HepG2 (cell line): ENCODE results near the gene SGMS1. TPM values are rescaled to one million over a fixed set of nuclear protein-coding genes. Genes with fewer than 3 reads are reported as not detected.

Source experiments
- CCAR2 ChIP-seq: fragments of 200-400 bp; formaldehyde crosslinking; optimal IDR thresholded peaks from 2 replicates; pipeline ENCODE3; 2018; ENCODE audit warnings: low read depth, mild to moderate bottlenecking, low read length, moderate library complexity
- CEBPG ChIP-seq: IDR thresholded peaks from 2 replicates; pipeline ENCODE4 v1.6.1; 2016
- DNMT3B ChIP-seq: conservative IDR thresholded peaks from 2 replicates; pipeline ENCODE4 v1.6.1; 2016; ENCODE audit warnings: missing biosample characterization, control low read depth
- ELF3 ChIP-seq: IDR thresholded peaks from 2 replicates; pipeline ENCODE4 v1.6.1; 2016; ENCODE audit warnings: missing genetic modification reagents, missing compliant biosample characterization
- EP300 ChIP-seq, 3 experiments: sonication (generic) in 1 of 3; formaldehyde crosslinking in 1 of 3; IDR thresholded peaks; 2 replicates each; pipeline versions ENCODE4 v1.5.1 to v1.6.1; 2011 to 2020; ENCODE audit warnings: low read depth in 2 of 3, low read length in 2 of 3, borderline replicate concordance in 1 of 3, improper control_type of control experiment in 1 of 3, mild to moderate bottlenecking in 1 of 3, missing genetic modification reagents in 1 of 3, moderate library complexity in 1 of 3
- NFRKB ChIP-seq: fragments of 450-650 bp; IDR thresholded peaks from 2 replicates; pipeline ENCODE4 v1.6.1; 2017
- NR2C2 ChIP-seq: sonication (generic); formaldehyde crosslinking; IDR thresholded peaks from 2 replicates; pipeline ENCODE4 v1.4.0; 2020; ENCODE audit warnings: missing genetic modification reagents, mild to moderate bottlenecking, moderate library complexity, borderline replicate concordance
- PCBP1 ChIP-seq: fragments of 200-400 bp; formaldehyde crosslinking; IDR thresholded peaks from 2 replicates; pipeline ENCODE4 v1.6.1; 2017; ENCODE audit warnings: mild to moderate bottlenecking, low read depth, low read length, borderline replicate concordance
- POLR2G ChIP-seq: fragments of 200-400 bp; formaldehyde crosslinking; IDR thresholded peaks from 2 replicates; pipeline ENCODE4 v1.6.1; 2018; ENCODE audit warnings: mild to moderate bottlenecking, low read depth, low read length, moderate library complexity
- RARA ChIP-seq: IDR thresholded peaks from 2 replicates; pipeline ENCODE4 v1.6.1; 2016; ENCODE audit warnings: missing genetic modification reagents, missing compliant biosample characterization
- REPIN1 ChIP-seq: sonication (generic); formaldehyde crosslinking; IDR thresholded peaks from 2 replicates; pipeline ENCODE4 v1.8.0; 2022; ENCODE audit warnings: missing genetic modification reagents, low read depth, mild to moderate bottlenecking, borderline replicate concordance
- RFX3 ChIP-seq: IDR thresholded peaks from 2 replicates; pipeline ENCODE4 v1.6.1; 2016; ENCODE audit warnings: missing biosample characterization, missing genetic modification reagents
- SAP130 ChIP-seq: IDR thresholded peaks from 2 replicates; pipeline ENCODE4 v1.6.1; 2016; ENCODE audit warnings: low read depth
- XRCC5 ChIP-seq: fragments of 200-400 bp; formaldehyde crosslinking; optimal IDR thresholded peaks from 2 replicates; pipeline ENCODE3; 2017; ENCODE audit warnings: mild to moderate bottlenecking, low read length
- ZNF7 ChIP-seq: IDR thresholded peaks from 2 replicates; pipeline ENCODE4 v1.6.1; 2016; ENCODE audit warnings: missing biosample characterization, missing genetic modification reagents
- ZNF713 ChIP-seq: sonication (generic); formaldehyde crosslinking; IDR thresholded peaks from 2 replicates; pipeline ENCODE4 v1.4.0; 2020; ENCODE audit warnings: mild to moderate bottlenecking, missing genetic modification reagents
- ZNF782 ChIP-seq: sonication (generic); formaldehyde crosslinking; IDR thresholded peaks from 2 replicates; pipeline ENCODE4 v1.4.0; 2020; ENCODE audit warnings: missing genetic modification reagents, mild to moderate bottlenecking, borderline replicate concordance
- ZNF839 ChIP-seq: sonication (generic); formaldehyde crosslinking; IDR thresholded peaks from 2 replicates; pipeline ENCODE4 v1.4.0; 2020; ENCODE audit warnings: missing genetic modification reagents, mild to moderate bottlenecking, borderline replicate concordance
- polyA plus RNA-seq, 8 experiments: library from polyadenylated mRNA; depleted of rRNA in 3 of 8; stranded (reverse) in 7 of 8; unstranded in 1 of 8; fragments of >200 nt; fragmentation: Illumina TruSeq in 4 of 8; extraction: Trizol in 4 of 8; gene quantifications; 2 replicates each; pipeline versions ENCODE4 v1.2.1 to v1.2.3, GENCODE V29; 2011 to 2016; ENCODE audit warnings: low read depth in 4 of 8, missing spikeins in 1 of 8, mixed read lengths in 1 of 8; ENCODE audit not compliant: insufficient read depth in 1 of 8
- total RNA-seq, 5 experiments: library from RNA; depleted of rRNA; stranded (reverse); fragments of >200 nt; fragmentation: Illumina TruSeq; extraction: Trizol; gene quantifications; 2 replicates each; pipeline ENCODE4 v1.2.3, GENCODE V29; 2016; ENCODE audit warnings: low read depth in 1 of 5
- TF ChIP-seq, protein P1 (sequence below): sonication (generic); formaldehyde crosslinking; IDR thresholded peaks from 2 replicates; pipeline ENCODE4 v1.5.1; 2020; ENCODE audit warnings: missing genetic modification reagents, mild to moderate bottlenecking, borderline replicate concordance
- TF ChIP-seq, protein P2 (sequence below): sonication (generic); formaldehyde crosslinking; IDR thresholded peaks from 2 replicates; pipeline ENCODE4 v1.9.0; 2022; ENCODE audit warnings: missing genetic modification reagents, mild to moderate bottlenecking, borderline replicate concordance
- TF ChIP-seq, protein P3 (sequence below): sonication (generic); formaldehyde crosslinking; IDR thresholded peaks from 2 replicates; pipeline ENCODE4 v1.4.0; 2020; ENCODE audit warnings: missing genetic modification reagents
- TF ChIP-seq, protein P4 (sequence below): sonication (generic); formaldehyde crosslinking; IDR thresholded peaks from 2 replicates; pipeline ENCODE4 v1.4.0; 2020; ENCODE audit warnings: missing genetic modification reagents, borderline replicate concordance

Gene SGMS1
- total and polyA plus RNA-seq, 2 of the 13 experiments (the other 11 are each of a cell fraction or from before 2014, with no cell fraction given) = 6.5 to 15.1 TPM

DNA sequence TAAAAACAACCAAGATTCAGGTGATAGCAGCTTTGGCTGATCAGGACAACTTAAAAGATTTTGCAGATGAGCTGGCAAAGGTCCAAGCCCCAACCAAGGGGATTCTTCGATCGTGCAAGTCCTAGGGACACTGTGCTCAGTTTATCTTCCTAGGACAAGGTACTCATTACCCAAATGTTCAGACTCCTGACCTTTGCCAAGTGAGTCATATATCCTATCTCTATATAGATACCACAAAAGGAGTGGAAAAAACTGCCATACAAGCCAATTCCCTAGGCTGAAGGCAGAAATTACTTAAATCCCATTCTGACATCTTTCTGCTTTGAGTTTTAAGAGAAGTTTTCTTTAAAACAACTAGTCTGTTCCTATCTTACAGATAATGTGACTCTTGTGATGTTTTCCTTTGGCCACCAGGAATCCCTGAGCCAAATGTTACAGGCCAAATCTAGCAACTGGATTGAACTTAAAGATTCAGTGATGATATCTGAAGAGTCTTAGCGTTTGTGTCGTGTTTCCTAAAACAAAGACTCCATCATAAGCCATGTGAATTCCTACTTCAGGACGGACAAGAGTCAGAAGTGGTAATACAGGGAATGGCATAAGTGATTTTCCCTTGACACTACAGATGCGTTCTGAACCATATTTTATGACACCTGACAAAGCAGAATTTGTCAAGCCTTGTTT is 229.8 kb downstream of the SGMS1 start (continued):
- no peak for TF ChIP-seq POLR2G
- TF ChIP-seq DNMT3B = no peak
- TF ChIP-seq RARA (CRISPR knock-in tag) = peak; percentile 67
- TF ChIP-seq ZNF782 (CRISPR knock-in tag) = no peak
- no peak for TF ChIP-seq REPIN1
- TF ChIP-seq, protein P1, sequence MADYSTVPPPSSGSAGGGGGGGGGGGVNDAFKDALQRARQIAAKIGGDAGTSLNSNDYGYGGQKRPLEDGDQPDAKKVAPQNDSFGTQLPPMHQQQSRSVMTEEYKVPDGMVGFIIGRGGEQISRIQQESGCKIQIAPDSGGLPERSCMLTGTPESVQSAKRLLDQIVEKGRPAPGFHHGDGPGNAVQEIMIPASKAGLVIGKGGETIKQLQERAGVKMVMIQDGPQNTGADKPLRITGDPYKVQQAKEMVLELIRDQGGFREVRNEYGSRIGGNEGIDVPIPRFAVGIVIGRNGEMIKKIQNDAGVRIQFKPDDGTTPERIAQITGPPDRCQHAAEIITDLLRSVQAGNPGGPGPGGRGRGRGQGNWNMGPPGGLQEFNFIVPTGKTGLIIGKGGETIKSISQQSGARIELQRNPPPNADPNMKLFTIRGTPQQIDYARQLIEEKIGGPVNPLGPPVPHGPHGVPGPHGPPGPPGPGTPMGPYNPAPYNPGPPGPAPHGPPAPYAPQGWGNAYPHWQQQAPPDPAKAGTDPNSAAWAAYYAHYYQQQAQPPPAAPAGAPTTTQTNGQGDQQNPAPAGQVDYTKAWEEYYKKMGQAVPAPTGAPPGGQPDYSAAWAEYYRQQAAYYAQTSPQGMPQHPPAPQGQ = no peak
- TF ChIP-seq NR2C2 (CRISPR knock-in tag) = no peak
- no peak for TF ChIP-seq ZNF7 (CRISPR knock-in tag)
- TF ChIP-seq XRCC5 = no peak
- no peak for TF ChIP-seq RFX3 (CRISPR knock-in tag)
- TF ChIP-seq, protein P2, sequence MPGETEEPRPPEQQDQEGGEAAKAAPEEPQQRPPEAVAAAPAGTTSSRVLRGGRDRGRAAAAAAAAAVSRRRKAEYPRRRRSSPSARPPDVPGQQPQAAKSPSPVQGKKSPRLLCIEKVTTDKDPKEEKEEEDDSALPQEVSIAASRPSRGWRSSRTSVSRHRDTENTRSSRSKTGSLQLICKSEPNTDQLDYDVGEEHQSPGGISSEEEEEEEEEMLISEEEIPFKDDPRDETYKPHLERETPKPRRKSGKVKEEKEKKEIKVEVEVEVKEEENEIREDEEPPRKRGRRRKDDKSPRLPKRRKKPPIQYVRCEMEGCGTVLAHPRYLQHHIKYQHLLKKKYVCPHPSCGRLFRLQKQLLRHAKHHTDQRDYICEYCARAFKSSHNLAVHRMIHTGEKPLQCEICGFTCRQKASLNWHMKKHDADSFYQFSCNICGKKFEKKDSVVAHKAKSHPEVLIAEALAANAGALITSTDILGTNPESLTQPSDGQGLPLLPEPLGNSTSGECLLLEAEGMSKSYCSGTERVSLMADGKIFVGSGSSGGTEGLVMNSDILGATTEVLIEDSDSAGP (CRISPR knock-in tag) = no peak
- peak in 1 of 2 experiments; percentile 76; a peak in 2 of 4 replicates for TF ChIP-seq EP300 (IDR thresholded peaks at IDR 0.05; ENCODE audit: low read depth in 2 of 2, low read length in 2 of 2)
- no peak for TF ChIP-seq EP300 (CRISPR knock-in tag; IDR thresholded peaks at IDR 0.05; ENCODE audit: borderline replicate concordance)
- TF ChIP-seq ZNF839 (CRISPR knock-in tag) = no peak
- peak; percentile 47; the same call in 1 of the 2 replicates for TF ChIP-seq ELF3 (CRISPR knock-in tag)
- peak; percentile 40; the same call in 1 of the 2 replicates for TF ChIP-seq CEBPG (CRISPR knock-in tag)
- no peak for TF ChIP-seq NFRKB
- no peak for TF ChIP-seq PCBP1
- TF ChIP-seq, protein P3, sequence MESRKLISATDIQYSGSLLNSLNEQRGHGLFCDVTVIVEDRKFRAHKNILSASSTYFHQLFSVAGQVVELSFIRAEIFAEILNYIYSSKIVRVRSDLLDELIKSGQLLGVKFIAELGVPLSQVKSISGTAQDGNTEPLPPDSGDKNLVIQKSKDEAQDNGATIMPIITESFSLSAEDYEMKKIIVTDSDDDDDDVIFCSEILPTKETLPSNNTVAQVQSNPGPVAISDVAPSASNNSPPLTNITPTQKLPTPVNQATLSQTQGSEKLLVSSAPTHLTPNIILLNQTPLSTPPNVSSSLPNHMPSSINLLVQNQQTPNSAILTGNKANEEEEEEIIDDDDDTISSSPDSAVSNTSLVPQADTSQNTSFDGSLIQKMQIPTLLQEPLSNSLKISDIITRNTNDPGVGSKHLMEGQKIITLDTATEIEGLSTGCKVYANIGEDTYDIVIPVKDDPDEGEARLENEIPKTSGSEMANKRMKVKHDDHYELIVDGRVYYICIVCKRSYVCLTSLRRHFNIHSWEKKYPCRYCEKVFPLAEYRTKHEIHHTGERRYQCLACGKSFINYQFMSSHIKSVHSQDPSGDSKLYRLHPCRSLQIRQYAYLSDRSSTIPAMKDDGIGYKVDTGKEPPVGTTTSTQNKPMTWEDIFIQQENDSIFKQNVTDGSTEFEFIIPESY (CRISPR knock-in tag) = no peak
- TF ChIP-seq, protein P4, sequence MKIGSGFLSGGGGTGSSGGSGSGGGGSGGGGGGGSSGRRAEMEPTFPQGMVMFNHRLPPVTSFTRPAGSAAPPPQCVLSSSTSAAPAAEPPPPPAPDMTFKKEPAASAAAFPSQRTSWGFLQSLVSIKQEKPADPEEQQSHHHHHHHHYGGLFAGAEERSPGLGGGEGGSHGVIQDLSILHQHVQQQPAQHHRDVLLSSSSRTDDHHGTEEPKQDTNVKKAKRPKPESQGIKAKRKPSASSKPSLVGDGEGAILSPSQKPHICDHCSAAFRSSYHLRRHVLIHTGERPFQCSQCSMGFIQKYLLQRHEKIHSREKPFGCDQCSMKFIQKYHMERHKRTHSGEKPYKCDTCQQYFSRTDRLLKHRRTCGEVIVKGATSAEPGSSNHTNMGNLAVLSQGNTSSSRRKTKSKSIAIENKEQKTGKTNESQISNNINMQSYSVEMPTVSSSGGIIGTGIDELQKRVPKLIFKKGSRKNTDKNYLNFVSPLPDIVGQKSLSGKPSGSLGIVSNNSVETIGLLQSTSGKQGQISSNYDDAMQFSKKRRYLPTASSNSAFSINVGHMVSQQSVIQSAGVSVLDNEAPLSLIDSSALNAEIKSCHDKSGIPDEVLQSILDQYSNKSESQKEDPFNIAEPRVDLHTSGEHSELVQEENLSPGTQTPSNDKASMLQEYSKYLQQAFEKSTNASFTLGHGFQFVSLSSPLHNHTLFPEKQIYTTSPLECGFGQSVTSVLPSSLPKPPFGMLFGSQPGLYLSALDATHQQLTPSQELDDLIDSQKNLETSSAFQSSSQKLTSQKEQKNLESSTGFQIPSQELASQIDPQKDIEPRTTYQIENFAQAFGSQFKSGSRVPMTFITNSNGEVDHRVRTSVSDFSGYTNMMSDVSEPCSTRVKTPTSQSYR (CRISPR knock-in tag) = no peak
- TF ChIP-seq CCAR2 = no peak
- TF ChIP-seq SAP130 (CRISPR knock-in tag) = peak; percentile 30; the same call in 1 of the 2 replicates
- no peak for TF ChIP-seq ZNF713
